Ishikawa (cell line): ENCODE results near the gene TTC6.

Experiments used
- EGR1 ChIP-seq: IDR thresholded peaks from 2 replicates; pipeline ENCODE4 v1.6.1; 2012
- YY1 ChIP-seq: IDR thresholded peaks from 2 replicates; pipeline ENCODE4 v1.6.1; 2012; ENCODE audit warnings: low read depth

- TF ChIP-seq YY1 (no peak), EGR1 (no peak)
Measured at GRCh38 chr14:37550511-37550910, 44.9 kb upstream of the TTC6 start.
